Hepatocyte (in vitro differentiated cells): ENCODE data around the gene CASP4. TPM values are rescaled to one million over a fixed set of nuclear protein-coding genes. Genes with fewer than 3 reads are reported as not detected.

ENCODE experiments used
- DNase-seq: peaks from one replicate; pipeline ENCODE4 v3.0.0-alpha.2; 2016; ENCODE audit warnings: low spot score
- H2AFZ ChIP-seq: fragments of 200-600 bp; sonication (generic); 2 replicates; pipeline ENCODE4 v1.6.0; 2016; ENCODE audit warnings: antibody characterized with exemption, mild to moderate bottlenecking
- H3K27ac ChIP-seq: fragments of 200-600 bp; sonication (generic); 2 replicates; pipeline ENCODE4 v1.5.1; 2016; ENCODE audit warnings: mild to moderate bottlenecking
- H3K27me3 ChIP-seq: fragments of 200-600 bp; sonication (generic); 2 replicates; pipeline ENCODE4 v1.6.1; 2016
- H3K36me3 ChIP-seq: fragments of 200-600 bp; sonication (generic); replicated peaks from 2 replicates; pipeline ENCODE4 v1.5.1; 2016; ENCODE audit warnings: low read depth; ENCODE audit not compliant: insufficient read depth
- H3K4me1 ChIP-seq: fragments of 200-600 bp; sonication (generic); 2 replicates; pipeline ENCODE4 v1.5.1; 2016; ENCODE audit warnings: mild to moderate bottlenecking, moderate library complexity; ENCODE audit not compliant: insufficient read depth
- H3K4me2 ChIP-seq: fragments of 200-600 bp; sonication (generic); 2 replicates; pipeline ENCODE4 v1.6.0; 2016
- H3K4me3 ChIP-seq: fragments of 200-600 bp; sonication (generic); 2 replicates; pipeline ENCODE4 v1.5.1; 2016; ENCODE audit warnings: mild to moderate bottlenecking
- H3K79me2 ChIP-seq: fragments of 200-600 bp; sonication (generic); 2 replicates; pipeline ENCODE4 v1.6.0; 2017; ENCODE audit warnings: mild to moderate bottlenecking
- H3K9me2 ChIP-seq: fragments of 200-600 bp; sonication (generic); replicated peaks from 2 replicates; pipeline ENCODE4 v1.6.0; 2017; ENCODE audit warnings: mild to moderate bottlenecking; ENCODE audit not compliant: insufficient read depth
- H3K9me3 ChIP-seq: fragments of 200-600 bp; sonication (generic); 2 replicates; pipeline ENCODE4 v1.5.1; 2016; ENCODE audit warnings: low read depth, mild to moderate bottlenecking
- H4K20me1 ChIP-seq: fragments of 200-600 bp; sonication (generic); 2 replicates; pipeline ENCODE4 v1.6.0; 2016; ENCODE audit warnings: mild to moderate bottlenecking; ENCODE audit not compliant: insufficient read depth, poor library complexity, severe bottlenecking
- CTCF ChIP-seq: fragments of 200-600 bp; sonication (generic); IDR thresholded peaks from 2 replicates; pipeline ENCODE4 v1.5.1; 2016; ENCODE audit warnings: antibody characterized with exemption, mild to moderate bottlenecking; ENCODE audit not compliant: poor library complexity
- EZH2 ChIP-seq: fragments of 200-600 bp; sonication (generic); IDR thresholded peaks from 2 replicates; pipeline ENCODE4 v1.6.1; 2016; ENCODE audit warnings: antibody characterized with exemption, mild to moderate bottlenecking, borderline replicate concordance
- EZH2phosphoT487 ChIP-seq: fragments of 200-600 bp; sonication (generic); IDR thresholded peaks from one replicate; pipeline ENCODE4 v1.6.1; 2018; ENCODE audit warnings: antibody characterized with exemption, mild to moderate bottlenecking, low read depth, moderate library complexity; ENCODE audit not compliant: unreplicated experiment, severe bottlenecking
- WGBS: methylation state at CpG from one replicate; pipeline ENCODE4 v1.1.6; 2016; ENCODE audit warnings: low lambda C conversion rate; ENCODE audit errors: missing lambda C conversion rate; 5-methylcytosine and 5-hydroxymethylcytosine counted together
- polyA plus RNA-seq: library from polyadenylated mRNA; unstranded; fragments of >200 nt; fragmentation: Nextera tagmentation; extraction: Ambion mirVana; gene quantifications from 2 replicates; pipeline ENCODE4 v1.2.1, GENCODE V29; 2016
- total RNA-seq: library from RNA; depleted of rRNA; stranded (reverse); fragments of >200 nt; gene quantifications from 2 replicates; pipeline ENCODE4 v1.2.3, GENCODE V29; 2014

CASP4 gene
- total and polyA plus RNA-seq, 2 experiments from 2014 or later, result 15.8 to 56.1 TPM

- no peak overlapping the region for H3K4me3 ChIP-seq
- H3K36me3 ChIP-seq, result no peaks in the 10 kb centered on the region
- H3K27ac ChIP-seq, result no peak overlapping the region
- H4K20me1 ChIP-seq, result no peaks in the 10 kb centered on the region
- no peak overlapping the region for H2AFZ ChIP-seq
- WGBS, result 91% methylated on average over 6 of the region's 6 CpGs
- H3K9me3 ChIP-seq, result peaks cover 3% of the 10 kb centered on the region
- no peaks in the 10 kb centered on the region for H3K4me1 ChIP-seq
- H3K4me2 ChIP-seq, result no peak overlapping the region
- H3K79me2 ChIP-seq, result no peaks in the 10 kb centered on the region
- no peaks in the 10 kb centered on the region for H3K9me2 ChIP-seq
- DNase-seq, result no peak
- H3K27me3 ChIP-seq, result no peaks in the 10 kb centered on the region
- no peak for TF ChIP-seq EZH2phosphoT487
- no peak for TF ChIP-seq CTCF
- TF ChIP-seq EZH2, result no peak
Observed at GRCh38 chr11:104925850-104926249, 42.5 kb downstream of the CASP4 start.

GRCh38 chr11:104918113-104918824, 50.1 kb downstream of the CASP4 start:
- WGBS, result 68% methylated on average over 6 of the region's 6 CpGs
- Histone ChIP-seq H3K4me1 (no peaks in the 10 kb centered on the region), H3K4me3 (no peak overlapping the region), H3K9me3 (no peaks in the 10 kb centered on the region), H2AFZ (no peak overlapping the region), H3K27ac (no peak overlapping the region), H3K79me2 (no peaks in the 10 kb centered on the region), H3K9me2 (no peaks in the 10 kb centered on the region), H3K27me3 (no peaks in the 10 kb centered on the region), H3K4me2 (peak overlapping the region; percentile 61), H3K36me3 (no peaks in the 10 kb centered on the region), H4K20me1 (no peaks in the 10 kb centered on the region)
- no peak for DNase-seq
- TF ChIP-seq CTCF, result no peak
- TF ChIP-seq EZH2phosphoT487, result no peak

- Histone ChIP-seq H3K36me3 (no peaks in the 10 kb centered on the region), H3K4me2 (peak overlapping the region; percentile 61), H3K4me3 (no peak overlapping the region), H3K79me2 (no peaks in the 10 kb centered on the region), H3K27ac (no peak overlapping the region), H3K9me2 (no peaks in the 10 kb centered on the region), H2AFZ (no peak overlapping the region), H3K4me1 (no peaks in the 10 kb centered on the region), H4K20me1 (no peaks in the 10 kb centered on the region), H3K27me3 (no peaks in the 10 kb centered on the region), H3K9me3 (no peaks in the 10 kb centered on the region)
- DNase-seq, result no peak
- 60% methylated on average over 4 of the region's 4 CpGs for WGBS
- TF ChIP-seq EZH2phosphoT487 (no peak), CTCF (no peak), EZH2 (no peak)
Observed at GRCh38 chr11:104917271-104918112, 50.9 kb downstream of the CASP4 start.
